ENCODE results near the gene SPRED2.
A peak's percentile ranks its signal among the peaks of the same experiment; 100 is the strongest.

SPRED2 gene

GRCh38 chr2:65363879-65364666, 68.3 kb downstream of the SPRED2 start:
- no peak for DNase-seq

GRCh38 chr2:65361623-65362022, 70.8 kb downstream of the SPRED2 start:
- peak in 1 of 3 donors; percentile 42 for DNase-seq

GRCh38 chr2:65360441-65360840, 72.0 kb downstream of the SPRED2 start:
- DNase-seq, result peak; percentile 73 to 77 (median 76)

- peak; percentile 39 to 78 (median 76) for DNase-seq
These were observed 73.6 kb downstream of the SPRED2 start for GRCh38 chr2:65358678-65359400.

GRCh38 chr2:65357959-65358294, 74.5 kb downstream of the SPRED2 start:
- DNase-seq, result peak in 1 of 3 donors; percentile 53

- peak in 1 of 3 donors; percentile 36 for DNase-seq
These were observed 75.1 kb downstream of the SPRED2 start for GRCh38 chr2:65357095-65357958.

GRCh38 chr2:65355186-65355831, 77.1 kb downstream of the SPRED2 start:
- no peak for DNase-seq

- no peak for DNase-seq
These were observed 77.6 kb downstream of the SPRED2 start for GRCh38 chr2:65354773-65355172.

GRCh38 chr2:65353927-65354326, 78.5 kb downstream of the SPRED2 start:
- peak; percentile 85 to 91 (median 90) for DNase-seq

- no peak for DNase-seq
These were observed 79.4 kb downstream of the SPRED2 start for GRCh38 chr2:65353046-65353445.

- DNase-seq, result no peak
These were observed 80.3 kb downstream of the SPRED2 start for GRCh38 chr2:65351948-65352595.

GRCh38 chr2:65351234-65351947, 81.0 kb downstream of the SPRED2 start:
- no peak for DNase-seq

- no peak for DNase-seq
These were observed 81.7 kb downstream of the SPRED2 start for GRCh38 chr2:65350651-65351056.

- DNase-seq, result no peak
These were observed 82.5 kb downstream of the SPRED2 start for GRCh38 chr2:65349863-65350262.

GRCh38 chr2:65347913-65348312, 84.5 kb downstream of the SPRED2 start:
- no peak for DNase-seq

- no peak for DNase-seq
These were observed 86.8 kb downstream of the SPRED2 start for GRCh38 chr2:65345631-65346030.

GRCh38 chr2:65344689-65345088, 87.7 kb downstream of the SPRED2 start:
- no peak for DNase-seq

GRCh38 chr2:65344182-65344581, 88.2 kb downstream of the SPRED2 start:
- no peak for DNase-seq

GRCh38 chr2:65343386-65343785, 89.0 kb downstream of the SPRED2 start:
- no peak for DNase-seq

GRCh38 chr2:65340898-65341681, 91.3 kb downstream of the SPRED2 start:
- DNase-seq, result no peak

GRCh38 chr2:65339648-65340047, 92.8 kb downstream of the SPRED2 start:
- DNase-seq, result no peak

All from suppressor macrophage treated with lipopolysaccharide for 1 hour (primary cell).